ENCODE data around the gene ITPA. TPM values are rescaled to one million over a fixed set of nuclear protein-coding genes. Genes with fewer than 3 reads are reported as not detected.
A peak's percentile ranks its signal among the peaks of the same experiment; 100 is the strongest.
"Not testable (repeated sequence)": the region's sequence is repeated elsewhere in the genome, so short reads cannot be mapped to it uniquely, and the experiment has no call there.

The ITPA gene
- total RNA-seq, 3 donors from 2014 or later (not counting 1 experiment from before 2014, with no cell fraction given), result 49.6 to 53.2 (median 50.2) TPM

GRCh38 chr20:3183896-3184612, 25.2 kb upstream of the ITPA start:
- TF ChIP-seq CTCF (IDR thresholded peaks at IDR 0.05), result no peak

GRCh38 chr20:3187861-3188260, 21.4 kb upstream of the ITPA start:
- H3K36me3 Mint-ChIP-seq; H3K9me3 ChIP-seq (ENCODE audit: control insufficient read depth, insufficient read depth, low read length); H3K4me1 ChIP-seq (ENCODE audit: control insufficient read depth, insufficient read depth, low read length); H3K27ac Mint-ChIP-seq; H3K4me1 Mint-ChIP-seq; H3K4me3 ChIP-seq (ENCODE audit: low read length); H3K4me3 Mint-ChIP-seq; H3K9me3 Mint-ChIP-seq; H3K27me3 ChIP-seq (ENCODE audit: control insufficient read depth, insufficient read depth, low read length); H3K27me3 Mint-ChIP-seq (ENCODE audit: low read depth in 2 of 2); ATAC-seq; H3K27ac ChIP-seq (ENCODE audit: low read length); intact Hi-C loops (cut with micrococcal nuclease); DNase-seq: not testable (repeated sequence)
- WGBS (ENCODE audit: insufficient coverage), result 97% methylated on average over 9 of the region's 9 CpGs
- H3K36me3 ChIP-seq (ENCODE audit: control insufficient read depth, insufficient read depth, low read length), result peaks cover 36% of the 10 kb centered on the region

More at GRCh38 chr20:3183896-3184612, 25.2 kb upstream of the ITPA start:
- H3K4me1 ChIP-seq (ENCODE audit: control insufficient read depth, insufficient read depth, low read length), result no peaks in the 10 kb centered on the region
- H3K9me3 ChIP-seq (ENCODE audit: control insufficient read depth, insufficient read depth, low read length), result no peaks in the 10 kb centered on the region
- ATAC-seq (no peak), DNase-seq (no peak)
- Mint-ChIP-seq H3K36me3 (no peaks in the 10 kb centered on the region), H3K4me1 (no peaks in the 10 kb centered on the region), H3K4me3 (no peak overlapping the region), H3K27ac (no peak overlapping the region), H3K27me3 (ENCODE audit: low read depth in 2 of 2) (no peaks in the 10 kb centered on the region), H3K9me3 (no peaks in the 10 kb centered on the region)
- no peak overlapping the region for H3K27ac ChIP-seq (ENCODE audit: low read length)
- intact Hi-C loops (cut with micrococcal nuclease), result no loop called here
- H3K4me3 ChIP-seq (ENCODE audit: low read length), result no peak overlapping the region
- WGBS (ENCODE audit: insufficient coverage), result 97% methylated on average over 2 of the region's 3 CpGs
- H3K36me3 ChIP-seq (ENCODE audit: control insufficient read depth, insufficient read depth, low read length), result no peaks in the 10 kb centered on the region
- no peaks in the 10 kb centered on the region for H3K27me3 ChIP-seq (ENCODE audit: control insufficient read depth, insufficient read depth, low read length)

DNA sequence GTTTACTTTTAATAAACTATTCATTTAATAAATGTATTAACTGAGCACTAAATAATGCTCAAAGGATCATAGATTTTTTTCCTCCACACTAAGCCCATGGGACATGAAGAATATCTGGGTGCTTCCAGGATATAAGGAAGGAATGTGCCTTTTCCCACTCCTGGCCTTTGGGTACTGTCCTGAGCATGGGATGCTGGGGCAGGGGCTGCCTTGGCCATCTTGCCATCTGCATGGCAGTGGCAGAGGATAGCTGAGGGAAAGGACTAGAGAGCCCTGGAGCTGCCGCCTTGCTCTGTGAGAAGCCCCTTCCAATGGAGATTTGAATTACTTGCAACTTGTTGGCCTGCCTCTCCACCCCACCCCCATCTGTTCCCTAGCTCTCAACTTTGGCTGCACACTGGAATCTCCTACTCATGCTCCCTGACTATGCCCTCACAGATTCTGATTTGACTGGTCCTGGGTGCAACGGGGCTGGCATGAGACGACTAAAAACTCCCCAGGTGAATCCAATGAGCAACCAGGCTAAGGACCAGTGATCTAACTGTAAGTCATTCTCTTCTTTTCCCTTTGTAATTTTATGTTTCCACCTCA, 20.4 kb upstream of the ITPA start:
- Histone ChIP-seq H3K9me3 (ENCODE audit: control insufficient read depth, insufficient read depth, low read length) (no peaks in the 10 kb centered on the region), H3K36me3 (ENCODE audit: control insufficient read depth, insufficient read depth, low read length) (peaks cover 43% of the 10 kb centered on the region), H3K4me1 (ENCODE audit: control insufficient read depth, insufficient read depth, low read length) (no peaks in the 10 kb centered on the region), H3K4me3 (ENCODE audit: low read length) (no peak overlapping the region), H3K27ac (ENCODE audit: low read length) (no peak overlapping the region), H3K27me3 (ENCODE audit: control insufficient read depth, insufficient read depth, low read length) (no peaks in the 10 kb centered on the region)
- WGBS (ENCODE audit: insufficient coverage), result 96% methylated on average over 3 of the region's 3 CpGs
- Mint-ChIP-seq H3K4me3 (no peak overlapping the region), H3K27ac (peak overlapping the region; percentile 3 to 23), H3K9me3 (no peaks in the 10 kb centered on the region), H3K4me1 (no peaks in the 10 kb centered on the region), H3K36me3 (no peaks in the 10 kb centered on the region), H3K27me3 (ENCODE audit: low read depth in 2 of 2) (no peaks in the 10 kb centered on the region)
- DNase-seq, result no peak
- no peak for TF ChIP-seq CTCF (IDR thresholded peaks at IDR 0.05)
- ATAC-seq, result no peak
- intact Hi-C loops (cut with micrococcal nuclease), result no loop called here

DNA sequence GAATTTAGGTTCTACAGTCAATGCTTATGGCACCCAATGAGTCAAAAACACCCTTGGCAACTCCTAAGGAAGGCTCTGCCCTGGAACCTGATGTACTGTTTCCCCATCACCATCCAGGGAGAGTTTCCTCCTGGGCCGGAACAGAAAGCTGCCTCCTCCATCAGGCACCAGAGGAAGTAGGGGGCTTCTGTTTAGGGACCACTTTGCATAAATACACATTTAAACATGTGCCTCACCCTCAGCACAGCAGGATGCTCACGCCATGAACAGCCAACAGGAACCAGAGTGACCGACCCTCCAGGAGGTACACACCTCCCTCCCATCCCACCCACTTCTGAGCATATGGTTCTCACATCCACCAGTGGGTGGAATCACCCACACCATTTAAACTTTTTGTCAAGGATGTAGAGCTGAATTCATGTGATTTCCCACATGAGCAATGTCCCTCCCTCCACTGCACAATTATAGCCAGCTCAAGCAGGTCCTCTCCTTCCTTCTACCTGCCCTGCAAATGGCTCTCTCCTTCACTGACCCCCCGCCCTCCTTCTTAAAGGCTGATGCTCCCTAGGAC, 19.7 kb upstream of the ITPA start:
- ATAC-seq, result no peak
- H3K36me3 Mint-ChIP-seq, result no peaks in the 10 kb centered on the region
- H3K9me3 Mint-ChIP-seq, result no peaks in the 10 kb centered on the region
- no peak overlapping the region for H3K27ac ChIP-seq (ENCODE audit: low read length)
- intact Hi-C loops (cut with micrococcal nuclease), result no loop called here
- H3K4me1 ChIP-seq (ENCODE audit: control insufficient read depth, insufficient read depth, low read length), result no peaks in the 10 kb centered on the region
- no peaks in the 10 kb centered on the region for H3K4me1 Mint-ChIP-seq
- H3K4me3 Mint-ChIP-seq, result no peak overlapping the region
- no peak overlapping the region for H3K4me3 ChIP-seq (ENCODE audit: low read length)
- H3K9me3 ChIP-seq (ENCODE audit: control insufficient read depth, insufficient read depth, low read length), result no peaks in the 10 kb centered on the region
- no peak for DNase-seq
- H3K36me3 ChIP-seq (ENCODE audit: control insufficient read depth, insufficient read depth, low read length), result peaks cover 51% of the 10 kb centered on the region
- 91% methylated on average over 3 of the region's 4 CpGs for WGBS (ENCODE audit: insufficient coverage)
- TF ChIP-seq CTCF (IDR thresholded peaks at IDR 0.05), result no peak
- no peaks in the 10 kb centered on the region for H3K27me3 Mint-ChIP-seq (ENCODE audit: low read depth in 2 of 2)
- no peaks in the 10 kb centered on the region for H3K27me3 ChIP-seq (ENCODE audit: control insufficient read depth, insufficient read depth, low read length)
- H3K27ac Mint-ChIP-seq, result peak overlapping the region; percentile 3 to 23
